ENCODE data around the gene CHST12. TPM values are rescaled to one million over a fixed set of nuclear protein-coding genes. Genes with fewer than 3 reads are reported as not detected.

CHST12 gene
- total RNA-seq, 1 donor from 2014 or later = 16.7 TPM

GRCh38 chr7:2481195-2481594, 77.8 kb downstream of the CHST12 start:
- TF ChIP-seq CTCF (IDR thresholded peaks at IDR 0.05; ENCODE audit: unreplicated experiment) = no peak
- no peak overlapping the region for H3K4me3 Mint-ChIP-seq (ENCODE audit: low read depth)
- no peaks in the 10 kb centered on the region for H3K4me1 Mint-ChIP-seq (ENCODE audit: low read depth)
- DNase-seq (ENCODE audit: low spot score, unreplicated experiment) = no peak
- no peak overlapping the region for H3K27ac Mint-ChIP-seq
- no peaks in the 10 kb centered on the region for H3K9me3 Mint-ChIP-seq (ENCODE audit: low read depth)
- no peaks in the 10 kb centered on the region for H3K36me3 Mint-ChIP-seq (ENCODE audit: insufficient read depth)
- peaks cover 4% of the 10 kb centered on the region for H3K27me3 Mint-ChIP-seq

- peaks cover 4% of the 10 kb centered on the region for H3K27me3 Mint-ChIP-seq
- H3K4me1 Mint-ChIP-seq (ENCODE audit: low read depth) = no peaks in the 10 kb centered on the region
- DNase-seq (ENCODE audit: low spot score, unreplicated experiment) = no peak
- H3K36me3 Mint-ChIP-seq (ENCODE audit: insufficient read depth) = no peaks in the 10 kb centered on the region
- no peak overlapping the region for H3K4me3 Mint-ChIP-seq (ENCODE audit: low read depth)
- no peaks in the 10 kb centered on the region for H3K9me3 Mint-ChIP-seq (ENCODE audit: low read depth)
- no peak for TF ChIP-seq CTCF (IDR thresholded peaks at IDR 0.05; ENCODE audit: unreplicated experiment)
- no peak overlapping the region for H3K27ac Mint-ChIP-seq
Observed at GRCh38 chr7:2482725-2483451, 79.5 kb downstream of the CHST12 start.

- TF ChIP-seq CTCF (IDR thresholded peaks at IDR 0.05; ENCODE audit: unreplicated experiment) = no peak
- Mint-ChIP-seq H3K4me3 (ENCODE audit: low read depth) (no peak overlapping the region), H3K27ac (no peak overlapping the region), H3K9me3 (ENCODE audit: low read depth) (no peaks in the 10 kb centered on the region), H3K36me3 (ENCODE audit: insufficient read depth) (no peaks in the 10 kb centered on the region), H3K27me3 (peaks cover 4% of the 10 kb centered on the region), H3K4me1 (ENCODE audit: low read depth) (no peaks in the 10 kb centered on the region)
- no peak for DNase-seq (ENCODE audit: low spot score, unreplicated experiment)
Observed at GRCh38 chr7:2483494-2483893, 80.1 kb downstream of the CHST12 start.

GRCh38 chr7:2484868-2485267, 81.5 kb downstream of the CHST12 start:
- TF ChIP-seq CTCF (IDR thresholded peaks at IDR 0.05; ENCODE audit: unreplicated experiment) = no peak
- DNase-seq (ENCODE audit: low spot score, unreplicated experiment) = no peak
- Mint-ChIP-seq H3K9me3 (ENCODE audit: low read depth) (no peaks in the 10 kb centered on the region), H3K4me1 (ENCODE audit: low read depth) (no peaks in the 10 kb centered on the region), H3K27ac (no peak overlapping the region), H3K4me3 (ENCODE audit: low read depth) (no peak overlapping the region), H3K36me3 (ENCODE audit: insufficient read depth) (no peaks in the 10 kb centered on the region), H3K27me3 (no peaks in the 10 kb centered on the region)

- H3K9me3 Mint-ChIP-seq (ENCODE audit: low read depth) = no peaks in the 10 kb centered on the region
- H3K4me1 Mint-ChIP-seq (ENCODE audit: low read depth) = no peaks in the 10 kb centered on the region
- no peaks in the 10 kb centered on the region for H3K36me3 Mint-ChIP-seq (ENCODE audit: insufficient read depth)
- H3K27me3 Mint-ChIP-seq = no peaks in the 10 kb centered on the region
- no peak for TF ChIP-seq CTCF (IDR thresholded peaks at IDR 0.05; ENCODE audit: unreplicated experiment)
- no peak for DNase-seq (ENCODE audit: low spot score, unreplicated experiment)
- no peak overlapping the region for H3K27ac Mint-ChIP-seq
- H3K4me3 Mint-ChIP-seq (ENCODE audit: low read depth) = no peak overlapping the region
Observed at GRCh38 chr7:2487586-2488271, 84.3 kb downstream of the CHST12 start.

All from progenitor cell of endocrine pancreas (in vitro differentiated cells).